Pulmonary artery endothelial cell (primary cell): ENCODE measurements around the gene SLC25A30. TPM values are rescaled to one million over a fixed set of nuclear protein-coding genes. Genes with fewer than 3 reads are reported as not detected.
"Not testable (repeated sequence)": the region's sequence is repeated elsewhere in the genome, so short reads cannot be mapped to it uniquely, and the experiment has no call there.

Experiments used
- DNase-seq: peaks from one replicate; pipeline ENCODE4 v3.0.0-alpha.2; 2011; ENCODE audit warnings: low read depth, low spot score
- total RNA-seq: library from RNA; depleted of rRNA; stranded (reverse); fragments of >200 nt; gene quantifications from 2 replicates; pipeline ENCODE4 v1.2.3, GENCODE V29; 2014

Gene SLC25A30
- total RNA-seq, 1 donor from 2014 or later, result 15.6 TPM

GRCh38 chr13:45432737-45433380 is 14.7 kb upstream of the SLC25A30 start:
- DNase-seq, result no peak

- DNase-seq, result not testable (repeated sequence)
Observed at GRCh38 chr13:45426056-45426841, 8.1 kb upstream of the SLC25A30 start.

- no peak for DNase-seq
Observed at GRCh38 chr13:45422731-45423292, 4.6 kb upstream of the SLC25A30 start.

- DNase-seq, result no peak
Observed at GRCh38 chr13:45419945-45420344, 1.8 kb upstream of the SLC25A30 start.

GRCh38 chr13:45419389-45419788 is 1.2 kb upstream of the SLC25A30 start:
- DNase-seq, result not testable (repeated sequence)

- DNase-seq, result no peak
Observed at GRCh38 chr13:45416516-45417128, 1.6 kb downstream of the SLC25A30 start.

- no peak for DNase-seq
Observed at GRCh38 chr13:45415112-45415511, 3.1 kb downstream of the SLC25A30 start.

GRCh38 chr13:45413826-45414307 is 4.3 kb downstream of the SLC25A30 start:
- no peak for DNase-seq

- DNase-seq, result no peak
Observed at GRCh38 chr13:45412274-45413049, 5.7 kb downstream of the SLC25A30 start.

GRCh38 chr13:45411631-45412030 is 6.5 kb downstream of the SLC25A30 start:
- no peak for DNase-seq

- no peak for DNase-seq
Observed at GRCh38 chr13:45411221-45411620, 7.0 kb downstream of the SLC25A30 start.

GRCh38 chr13:45410466-45410865 is 7.7 kb downstream of the SLC25A30 start:
- no peak for DNase-seq

- no peak for DNase-seq
Observed at GRCh38 chr13:45410001-45410400, 8.2 kb downstream of the SLC25A30 start.

GRCh38 chr13:45406421-45406820 is 11.8 kb downstream of the SLC25A30 start:
- no peak for DNase-seq

- no peak for DNase-seq
Observed at GRCh38 chr13:45403081-45403480, 15.1 kb downstream of the SLC25A30 start.

GRCh38 chr13:45402641-45403040 is 15.5 kb downstream of the SLC25A30 start:
- DNase-seq, result no peak

GRCh38 chr13:45401314-45401713 is 16.9 kb downstream of the SLC25A30 start:
- DNase-seq, result no peak

GRCh38 chr13:45398877-45399276 is 19.3 kb downstream of the SLC25A30 start:
- DNase-seq, result no peak

GRCh38 chr13:45396533-45397095 is 21.6 kb downstream of the SLC25A30 start:
- no peak for DNase-seq

GRCh38 chr13:45393941-45394570 is 24.1 kb downstream of the SLC25A30 start:
- no peak for DNase-seq
